AG04450 (cell line): Measurements from ENCODE around the gene CDR2L. TPM values are rescaled to one million over a fixed set of nuclear protein-coding genes. Genes with fewer than 3 reads are reported as not detected.
A peak's percentile ranks its signal among the peaks of the same experiment; 100 is the strongest.

Source experiments
- CTCF ChIA-PET: fragments of 300-600, 350-600 bp; formaldehyde crosslinking; extraction: SDS; loops from one replicate; lab custom pipeline; 2022; ENCODE audit warnings: antibody characterized with exemption, inconsistent platforms; lab: Charles Lee
- POLR2A ChIA-PET: fragments of 350-600 bp; formaldehyde crosslinking; extraction: SDS; loops from one replicate; lab custom pipeline; 2021; ENCODE audit warnings: antibody characterized with exemption, inconsistent platforms; lab: Yijun Ruan, JAX
- DNase-seq: peaks from one replicate; pipeline ENCODE4 v3.0.0-alpha.2; 2011; ENCODE audit warnings: low read depth, low spot score
- H3K27ac ChIP-seq: one replicate; pipeline ENCODE4 v1.5.1; 2012; ENCODE audit warnings: low read depth, low read length, control low read depth
- H3K27me3 ChIP-seq: one replicate; pipeline ENCODE4 v1.6.0; 2012; ENCODE audit warnings: low read length; ENCODE audit not compliant: control insufficient read depth, insufficient read depth
- H3K4me3 ChIP-seq: 2 replicates; pipeline ENCODE4 v1.5.1; 2011; ENCODE audit warnings: mild to moderate bottlenecking, low read depth, low read length, control low read depth
- H3K9me3 ChIP-seq: 2 replicates; pipeline ENCODE4 v1.5.1; 2012; ENCODE audit warnings: low read length; ENCODE audit not compliant: control insufficient read depth, insufficient read depth
- CTCF ChIP-seq: IDR thresholded peaks from 2 replicates; pipeline ENCODE4 v1.5.1; 2011; ENCODE audit warnings: low read depth, low read length, control low read depth, inconsistent platforms
- polyA plus RNA-seq: library from polyadenylated mRNA; depleted of rRNA; stranded (reverse); fragments of >200 nt; gene quantifications from 2 replicates; pipeline ENCODE4 v1.2.3, GENCODE V29; 2011

The CDR2L gene
- polyA plus RNA-seq, 1 experiment = 8.4 TPM

- no peaks in the 10 kb centered on the region for H3K27me3 ChIP-seq
- peak; percentile 90 for DNase-seq
- ChIA-PET POLR2A (interaction anchor here (0.6 to 1.0 kb wide), 3 partner anchors 12 to 30 kb away, joined by 4 to 7 read pairs (median 7); no protein-coding TSS in a partner anchor), CTCF (no interaction called here)
- H3K4me3 ChIP-seq = peak within 1 kb of the TSS; percentile 98
- H3K27ac ChIP-seq = peak within 1 kb of the TSS; percentile 97
- no peak for TF ChIP-seq CTCF
- H3K9me3 ChIP-seq = no peaks in the 10 kb centered on the region; the same call in 1 of the 2 replicates
Observed at GRCh38 chr17:75046407-75047289, 59.2 kb downstream of the CDR2L start, which contains the start of the genes ATP5PD and KCTD2. ATP5PD (minus strand) TSS chr17:75046969; CDS start chr17:75042650, 4,319 bp downstream. KCTD2 (plus strand) TSS chr17:75047225; CDS start chr17:75047251, 26 bp downstream.

GRCh38 chr17:75047398-75048098 lies 60.1 kb downstream of the CDR2L start:
- H3K27ac ChIP-seq = no peak overlapping the region
- TF ChIP-seq CTCF = no peak
- peak overlapping the region; percentile 98 for H3K4me3 ChIP-seq
- POLR2A ChIA-PET = interaction anchor here (0.6 to 1.0 kb wide), 3 partner anchors 13 to 85 kb away, joined by 3 to 4 read pairs (median 4); partner anchors contain the start of gene MRPL58
- CTCF ChIA-PET = interaction anchor here (1.2 to 1.3 kb wide), 2 partner anchors 98 to 124 kb away, joined by 3 to 7 read pairs; no protein-coding TSS in a partner anchor
- H3K27me3 ChIP-seq = no peaks in the 10 kb centered on the region
- H3K9me3 ChIP-seq = no peaks in the 10 kb centered on the region; the same call in 1 of the 2 replicates
- DNase-seq = no peak

- no peaks in the 10 kb centered on the region for H3K27me3 ChIP-seq
- CTCF ChIA-PET = interaction anchor here (0.7 to 2.2 kb wide), 8 partner anchors 12 to 123 kb away, joined by 3 to 15 read pairs (median 4); no protein-coding TSS in a partner anchor
- no peak for DNase-seq
- POLR2A ChIA-PET = interaction anchor here (0.6 to 1.0 kb wide), 3 partner anchors 25 to 48 kb away, joined by 3 to 5 read pairs (median 4); partner anchors contain the start of gene MRPL58
- TF ChIP-seq CTCF = no peak
- H3K27ac ChIP-seq = no peak overlapping the region
- no peaks in the 10 kb centered on the region; the same call in 1 of the 2 replicates for H3K9me3 ChIP-seq
- peak overlapping the region; percentile 98 for H3K4me3 ChIP-seq
Observed at GRCh38 chr17:75048249-75048878, 60.9 kb downstream of the CDR2L start.

- H3K4me3 ChIP-seq = no peak overlapping the region
- POLR2A ChIA-PET = interaction anchor here (0.6 to 0.8 kb wide), 2 partner anchors 24 to 47 kb away, joined by 3 to 5 read pairs; no protein-coding TSS in a partner anchor
- TF ChIP-seq CTCF = no peak
- CTCF ChIA-PET = interaction anchor here (0.6 to 2.2 kb wide), 8 partner anchors 11 to 153 kb away, joined by 3 to 15 read pairs (median 4); no protein-coding TSS in a partner anchor
- no peaks in the 10 kb centered on the region; the same call in 1 of the 2 replicates for H3K9me3 ChIP-seq
- no peak overlapping the region for H3K27ac ChIP-seq
- no peak for DNase-seq
- no peaks in the 10 kb centered on the region for H3K27me3 ChIP-seq
Observed at GRCh38 chr17:75049057-75049456, 61.6 kb downstream of the CDR2L start.
